Skin epidermis (tissue), 12 donors: ENCODE measurements around the gene AIMP1.
A peak's percentile ranks its signal among the peaks of the same experiment; 100 is the strongest.

ENCODE experiments used
- H3K27ac ChIP-seq, 21 experiments: fragments of 200-600 bp; sonication (generic) in 11 of 21; one replicate each; pipeline ENCODE4 v1.5.0; 2020; ENCODE audit warnings: mild to moderate bottlenecking in 3 of 21, inconsistent platforms in 2 of 21, moderate library complexity in 2 of 21
- H3K4me3 ChIP-seq, 7 experiments: fragments of 200-600 bp; sonication (generic) in 2 of 7; one replicate each; pipeline ENCODE4 v1.5.0; 2020; ENCODE audit warnings: inconsistent platforms in 2 of 7, mild to moderate bottlenecking in 2 of 7, moderate library complexity in 1 of 7

The AIMP1 gene

DNA sequence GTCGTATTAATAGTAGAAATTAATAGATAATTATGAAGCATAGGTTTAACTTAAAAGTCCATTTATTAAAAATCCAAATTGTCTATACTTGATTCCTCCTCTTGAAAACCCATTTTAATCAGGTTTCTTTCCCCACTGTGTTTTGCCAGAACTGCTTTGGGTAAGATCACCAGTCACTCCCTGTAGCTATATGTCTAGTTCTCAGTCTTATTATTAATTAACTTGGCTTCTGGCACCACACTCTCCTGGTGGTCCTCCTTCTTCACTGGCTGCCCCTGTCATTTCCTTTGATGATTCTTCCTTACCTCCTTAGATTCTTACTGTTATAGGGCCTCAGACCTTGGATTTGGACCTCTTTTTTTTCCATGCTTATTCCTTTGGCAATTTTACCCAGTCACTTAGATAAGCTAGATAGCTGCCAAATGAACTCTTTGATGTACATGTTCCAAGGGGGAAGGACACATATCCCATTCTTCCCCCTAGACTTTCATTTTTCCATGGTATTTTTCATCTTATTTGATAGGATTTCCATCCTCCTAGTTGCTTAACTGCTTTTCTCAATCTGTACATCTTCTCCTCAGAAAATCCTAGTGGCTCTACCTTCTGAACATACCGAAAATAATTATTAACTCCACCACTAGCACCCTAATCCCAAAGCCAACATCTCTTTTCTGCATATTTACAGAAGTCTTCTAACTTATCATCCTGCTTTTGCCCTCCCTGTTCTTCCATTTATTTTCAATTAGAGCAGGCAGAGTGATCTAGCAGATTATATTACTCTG, 27.7 kb downstream of the AIMP1 start:
- Histone ChIP-seq H3K4me3 (no peak overlapping the region), H3K27ac (no peak overlapping the region)

DNA sequence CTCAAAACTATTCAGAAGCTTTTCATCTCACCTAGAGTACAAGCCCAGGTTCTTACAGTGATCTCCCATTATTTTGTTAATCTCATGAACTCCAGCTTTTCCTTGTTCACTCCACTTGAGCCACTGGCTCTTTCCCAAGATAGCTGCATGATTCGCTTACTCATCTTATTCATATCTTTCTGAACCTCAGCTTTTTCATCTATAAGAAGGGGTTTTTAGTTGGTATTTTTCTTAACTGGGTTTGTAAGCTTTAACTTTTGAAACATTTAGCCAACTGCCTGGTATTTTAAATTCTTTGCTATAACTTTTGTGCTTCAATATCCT, 28.3 kb downstream of the AIMP1 start:
- no peak overlapping the region for H3K27ac ChIP-seq
- no peak overlapping the region for H3K4me3 ChIP-seq

DNA sequence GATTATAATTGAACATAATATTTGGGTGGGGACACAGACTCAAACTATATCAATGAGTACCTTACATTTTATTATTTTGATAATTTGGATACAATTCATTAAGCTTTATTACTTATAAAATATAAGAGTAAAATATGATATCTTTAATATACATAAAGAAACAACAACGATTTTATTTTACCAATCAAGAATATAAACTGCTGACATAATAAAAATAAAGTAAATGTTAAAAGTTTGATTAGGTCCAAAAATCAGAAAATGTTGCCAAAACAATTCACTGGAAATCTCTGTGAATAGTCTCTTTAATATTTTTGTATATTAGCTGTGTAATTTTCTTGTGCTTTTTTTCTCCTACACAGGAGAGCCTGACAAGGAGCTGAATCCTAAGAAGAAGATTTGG, 30.8 kb downstream of the AIMP1 start:
- Histone ChIP-seq H3K4me3 (no peak overlapping the region), H3K27ac (no peak overlapping the region)

DNA sequence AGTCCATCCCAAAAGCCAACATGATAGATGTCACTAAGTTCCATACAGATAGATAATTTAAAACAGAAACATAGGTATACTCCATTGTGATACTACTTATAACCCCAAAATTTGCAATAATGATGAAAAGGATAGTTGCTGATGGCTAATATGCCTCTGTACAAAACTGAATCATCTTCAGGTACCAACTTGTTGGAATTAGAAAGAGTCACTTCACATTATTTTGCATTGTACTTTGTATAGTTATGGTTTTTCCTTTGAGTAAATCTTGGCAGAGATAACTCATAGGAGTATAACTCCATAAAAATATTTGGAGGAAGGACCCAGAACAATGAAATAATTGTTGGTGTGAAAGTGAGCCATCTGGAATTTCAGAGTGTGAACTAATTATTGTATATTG, 34.7 kb downstream of the AIMP1 start:
- Histone ChIP-seq H3K4me3 (no peak overlapping the region), H3K27ac (no peak overlapping the region)

DNA sequence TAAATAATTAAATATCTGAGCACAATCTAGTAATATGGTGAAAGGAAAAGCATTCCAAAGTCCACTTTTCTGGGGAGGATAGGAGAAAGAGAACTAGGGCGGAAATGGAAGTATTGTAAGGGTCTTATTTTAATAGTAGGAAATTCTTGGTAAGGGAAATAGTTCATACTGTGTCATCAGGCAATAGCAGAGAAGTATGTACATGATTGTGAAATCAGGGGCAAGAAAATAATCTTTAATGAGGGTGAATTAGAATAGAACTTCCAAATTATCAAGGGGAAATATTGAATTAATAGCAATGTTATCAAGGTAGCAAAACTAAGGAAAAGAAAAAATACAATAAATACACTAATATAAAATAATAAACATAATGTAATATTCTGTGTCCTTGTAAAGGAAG, 37.4 kb downstream of the AIMP1 start:
- no peak overlapping the region for H3K27ac ChIP-seq
- no peak overlapping the region for H3K4me3 ChIP-seq

DNA sequence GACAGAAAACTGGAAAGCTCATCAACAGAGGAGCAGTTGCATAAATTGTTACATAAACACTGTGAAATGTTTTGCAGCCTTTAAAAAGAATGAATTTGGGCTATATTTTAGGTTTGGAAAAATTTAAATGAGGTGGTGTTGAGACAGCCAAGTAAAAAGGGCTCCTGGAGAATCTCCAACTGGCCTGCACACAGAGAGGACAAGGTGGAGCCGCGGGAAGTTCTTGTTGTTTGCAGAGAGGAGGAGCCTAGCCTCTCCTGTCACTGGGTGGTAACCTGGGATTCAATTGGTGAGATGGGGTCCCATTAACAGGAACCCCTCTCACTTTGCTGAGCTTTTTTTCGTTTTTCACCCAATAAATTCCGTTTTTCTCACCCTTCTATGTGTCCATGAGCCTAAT, 38.8 kb downstream of the AIMP1 start:
- Histone ChIP-seq H3K27ac (no peak overlapping the region), H3K4me3 (peak overlapping the region in 1 of 7 experiments; percentile 7)

DNA sequence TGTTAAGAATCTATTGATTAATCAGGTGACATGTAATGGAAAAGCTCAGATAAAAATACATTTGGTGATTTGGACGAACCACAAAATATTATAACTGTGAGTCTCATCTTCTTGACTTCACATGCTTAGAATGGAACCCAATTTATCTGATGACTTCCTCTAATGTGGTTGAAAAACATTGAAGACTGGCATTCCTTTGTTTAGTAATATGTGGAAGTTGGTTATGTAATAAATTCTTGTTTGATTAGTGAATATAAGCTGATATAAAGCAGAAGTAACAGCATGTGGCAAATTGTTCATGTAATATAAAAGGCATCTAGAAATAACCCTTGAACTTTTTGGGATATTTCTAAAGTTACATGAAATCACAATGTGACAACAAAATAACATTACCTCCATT, 42.5 kb downstream of the AIMP1 start:
- H3K27ac ChIP-seq: no peak overlapping the region
- no peak overlapping the region for H3K4me3 ChIP-seq

DNA sequence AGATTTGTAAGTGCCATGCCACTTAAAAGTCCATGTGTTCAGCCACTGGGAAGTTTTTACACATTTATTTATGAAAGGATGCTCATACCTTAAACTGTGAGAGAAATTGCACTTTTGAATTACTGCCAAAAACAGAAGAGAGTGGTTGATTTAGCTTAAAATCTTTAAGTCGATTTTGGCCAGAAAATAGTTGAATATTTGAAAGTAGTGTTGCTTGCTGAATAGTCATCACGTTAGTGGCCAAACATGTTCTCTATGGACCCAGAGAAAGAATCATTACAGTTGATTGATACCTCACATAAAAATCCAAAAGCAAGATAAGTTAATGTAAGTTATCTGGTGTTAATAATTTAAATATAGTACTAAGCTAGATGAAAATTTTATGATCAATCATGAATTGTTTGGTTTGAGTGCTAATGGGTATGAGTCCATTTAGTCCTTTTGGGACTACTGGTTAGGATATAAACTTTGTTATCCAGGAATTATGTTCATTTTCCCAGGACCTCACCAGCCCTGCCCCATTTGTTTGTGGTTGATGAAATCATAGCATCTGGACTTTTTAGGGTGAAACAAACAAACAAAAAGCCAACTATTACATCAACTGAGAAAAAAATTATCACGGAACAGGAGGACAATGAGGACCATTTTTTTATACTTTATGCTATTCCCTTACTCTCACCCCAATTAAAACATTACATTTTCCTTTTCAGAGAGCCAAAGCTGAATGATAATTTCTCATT, 45.9 kb downstream of the AIMP1 start:
- H3K27ac ChIP-seq: no peak overlapping the region
- no peak overlapping the region for H3K4me3 ChIP-seq

DNA sequence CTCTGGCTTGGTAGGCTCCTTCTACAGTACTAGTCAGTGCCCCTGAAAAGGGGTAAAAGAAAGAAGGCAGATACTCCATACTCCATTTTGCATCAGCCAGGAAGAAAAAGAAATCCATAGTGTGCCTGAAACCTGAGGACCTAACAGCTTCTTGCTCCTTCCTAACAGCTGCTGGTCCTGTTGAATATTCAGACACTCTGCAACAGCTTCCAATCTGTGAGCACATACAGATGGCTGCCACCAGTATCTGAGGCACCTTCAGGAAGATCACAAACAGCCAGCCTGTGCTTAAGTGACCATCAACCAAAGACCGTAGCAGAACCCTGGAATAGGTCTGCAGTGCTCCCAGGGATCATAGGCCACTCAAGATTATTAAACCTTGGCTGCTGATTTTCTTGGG, 47.9 kb downstream of the AIMP1 start:
- Histone ChIP-seq H3K27ac (no peak overlapping the region), H3K4me3 (no peak overlapping the region)

DNA sequence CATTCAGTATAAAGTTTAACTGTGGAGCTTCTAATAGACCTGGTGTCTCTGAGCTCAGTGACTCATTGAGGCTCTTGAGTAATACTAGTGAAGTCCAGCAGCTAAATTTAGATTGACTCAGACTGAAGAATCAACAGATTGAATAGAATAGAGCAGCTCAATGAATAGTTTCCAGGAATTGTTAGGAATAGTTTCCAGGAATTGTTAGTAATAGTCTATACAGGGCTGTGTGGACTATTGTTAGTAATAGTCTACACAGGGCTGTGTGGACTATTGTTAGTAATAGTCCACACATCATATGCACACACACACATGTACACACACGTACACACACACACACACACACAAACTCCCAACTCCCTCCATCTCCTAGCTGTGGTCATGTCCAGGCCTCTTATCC, 49.3 kb downstream of the AIMP1 start:
- H3K27ac ChIP-seq: peak overlapping the region in 4 of 21 experiments; percentile 23 to 56 (median 35)

DNA sequence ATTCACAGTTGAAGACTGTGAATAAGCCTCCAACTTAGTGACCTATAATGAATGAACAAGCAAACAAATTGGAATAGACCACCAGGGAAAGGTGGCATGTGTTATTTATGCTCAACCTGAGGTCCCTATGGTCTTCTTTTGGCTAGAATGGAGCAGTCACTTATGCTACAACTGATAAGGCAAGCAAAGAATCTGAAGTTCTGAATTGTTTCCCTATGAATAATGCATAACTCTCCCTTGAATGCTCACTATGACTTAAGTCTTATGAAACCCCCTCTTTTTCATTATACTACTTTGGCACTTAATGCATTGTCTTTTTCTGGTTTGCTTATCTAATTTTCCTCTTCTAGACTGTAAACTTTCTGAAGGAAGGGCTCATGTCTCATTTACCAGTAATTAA, 49.7 kb downstream of the AIMP1 start:
- peak overlapping the region in 5 of 21 experiments; percentile 23 to 56 (median 34) for H3K27ac ChIP-seq
- no peak overlapping the region for H3K4me3 ChIP-seq

More for the DNA sequence above, 49.3 kb downstream of the AIMP1 start:
- no peak overlapping the region for H3K4me3 ChIP-seq

DNA sequence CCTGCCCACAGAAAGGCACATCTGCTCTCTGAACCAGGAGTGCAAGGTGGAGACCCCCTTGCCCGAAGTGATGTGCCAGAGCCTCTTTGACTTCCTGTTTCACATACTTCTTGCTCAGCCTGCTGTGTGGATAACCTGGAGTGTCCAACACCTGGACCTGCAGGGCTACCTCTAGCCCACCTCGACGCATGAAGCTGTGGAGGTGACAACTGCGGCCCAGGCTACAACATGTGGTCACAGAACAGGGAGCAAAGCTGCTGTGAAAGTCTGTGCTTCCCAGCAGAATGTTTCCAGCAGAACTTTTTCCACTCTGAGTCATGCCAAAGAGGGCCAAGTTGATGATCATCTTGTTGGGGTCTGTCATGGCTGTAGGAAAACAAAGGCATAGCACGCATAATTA, 50.7 kb downstream of the AIMP1 start:
- H3K27ac ChIP-seq: no peak overlapping the region
- no peak overlapping the region for H3K4me3 ChIP-seq

DNA sequence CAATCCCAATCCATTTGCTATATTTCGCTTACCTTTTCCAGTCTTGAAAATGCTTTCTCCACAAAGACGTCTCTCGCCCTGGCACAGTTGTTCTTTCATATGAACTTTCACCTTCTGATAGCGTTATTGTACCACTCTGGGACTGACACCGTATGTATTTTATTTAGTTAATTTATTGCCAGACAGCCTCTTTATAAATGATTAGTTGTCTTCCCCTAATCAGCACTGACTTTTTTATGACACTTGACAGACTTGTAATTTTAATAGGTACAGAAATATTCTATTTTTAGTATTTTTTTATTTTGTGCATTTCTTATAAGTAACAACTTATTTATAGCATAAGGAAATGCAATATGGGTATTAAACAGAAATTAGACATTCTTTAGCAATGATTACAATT, 52.3 kb downstream of the AIMP1 start, which contains the start of gene GIMD1:
GIMD1 (minus strand) TSS at position 101 of the 400 bp plus-strand sequence. CDS start 1,343 bp downstream, outside the sequence.
- no peak within 1 kb of the TSS for H3K27ac ChIP-seq
- H3K4me3 ChIP-seq: no peak within 1 kb of the TSS

DNA sequence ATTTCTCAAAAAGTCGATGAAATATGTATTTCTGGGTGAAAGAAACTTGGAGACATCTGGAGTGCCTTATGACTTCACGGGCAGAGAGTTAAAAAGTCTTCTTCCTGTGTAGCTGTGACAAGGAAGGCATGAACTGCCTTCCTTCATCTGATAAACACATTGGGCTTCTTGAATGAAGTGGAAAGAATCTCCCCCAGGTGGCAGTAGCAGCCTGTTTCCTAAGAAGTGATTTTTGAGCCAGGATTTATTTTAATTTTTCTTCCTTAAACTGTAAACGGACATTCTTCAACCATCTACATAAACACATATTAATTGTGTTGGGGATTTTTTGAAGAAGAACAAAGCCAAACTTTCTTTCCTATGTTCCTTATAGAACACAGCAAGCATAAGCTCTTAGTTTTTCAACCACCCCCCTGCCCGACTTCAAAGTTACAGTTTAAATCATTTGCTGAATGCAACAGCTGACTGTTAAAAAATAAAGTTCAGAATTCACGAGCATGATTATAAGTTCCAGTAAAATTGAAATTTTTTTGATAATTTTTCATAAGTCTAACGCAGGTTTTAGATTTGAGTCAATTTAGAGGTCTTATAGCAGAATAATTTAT, 53.2 kb downstream of the AIMP1 start:
- H3K4me3 ChIP-seq: no peak overlapping the region

DNA sequence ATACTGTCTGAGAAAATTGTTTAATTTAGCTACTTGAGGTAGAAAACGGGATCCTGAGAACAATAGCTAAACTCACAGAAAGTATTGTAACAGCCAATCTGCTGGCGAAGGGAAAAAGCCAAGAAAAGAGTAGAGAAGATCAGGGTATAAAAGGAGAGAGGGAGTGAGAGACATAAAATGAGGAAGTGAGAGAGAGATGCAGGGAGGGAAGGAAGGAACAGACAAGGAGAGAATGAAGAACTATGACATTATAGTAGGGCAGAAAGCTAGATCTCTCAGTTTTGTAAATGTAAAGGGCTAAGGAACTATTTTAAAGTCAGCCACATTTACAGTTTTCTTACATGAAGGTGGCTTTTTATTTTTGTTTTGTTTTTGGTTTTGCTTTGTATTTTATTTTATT, 53.9 kb downstream of the AIMP1 start:
- Histone ChIP-seq H3K27ac (no peak overlapping the region), H3K4me3 (no peak overlapping the region)

More for the DNA sequence above, 53.2 kb downstream of the AIMP1 start:
- no peak overlapping the region for H3K27ac ChIP-seq

DNA sequence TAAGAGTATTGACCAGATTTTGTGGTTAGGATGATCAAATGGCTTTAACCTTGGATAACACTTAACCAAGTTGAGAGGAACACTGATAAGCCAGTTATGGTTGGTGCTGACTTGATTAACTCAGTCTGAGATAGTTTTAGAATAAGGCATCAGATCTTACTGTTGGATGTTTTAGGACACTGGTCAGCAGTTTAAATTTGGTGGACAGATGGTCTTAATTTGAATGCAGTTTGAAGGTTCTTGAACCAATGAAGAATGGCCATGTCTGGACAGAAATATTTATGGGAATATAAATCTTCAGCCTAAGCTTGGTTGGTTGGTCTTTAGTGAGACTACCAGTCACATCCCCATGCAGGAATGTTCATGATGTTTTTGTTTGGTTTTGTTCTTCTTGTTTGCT, 54.8 kb downstream of the AIMP1 start:
- Histone ChIP-seq H3K4me3 (no peak overlapping the region), H3K27ac (no peak overlapping the region)

DNA sequence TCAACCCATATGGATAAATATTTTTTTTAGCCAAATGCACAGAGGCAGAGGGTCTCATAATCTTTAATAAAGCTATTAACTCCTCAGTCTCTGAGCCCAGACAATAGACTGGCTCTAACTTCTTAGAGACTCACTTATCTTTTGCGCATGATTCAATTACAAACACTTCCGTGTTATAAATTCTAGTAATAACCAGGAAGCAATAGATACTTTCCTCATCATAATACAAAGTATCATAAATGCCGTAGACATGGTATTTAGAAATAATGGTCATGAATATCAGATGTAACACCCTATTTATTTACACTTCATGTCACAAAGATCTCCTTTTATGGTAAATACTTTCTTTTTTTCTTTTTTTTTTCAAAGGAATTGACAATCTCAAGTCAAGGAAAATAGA, 56.7 kb downstream of the AIMP1 start:
- no peak overlapping the region for H3K4me3 ChIP-seq
- no peak overlapping the region for H3K27ac ChIP-seq

DNA sequence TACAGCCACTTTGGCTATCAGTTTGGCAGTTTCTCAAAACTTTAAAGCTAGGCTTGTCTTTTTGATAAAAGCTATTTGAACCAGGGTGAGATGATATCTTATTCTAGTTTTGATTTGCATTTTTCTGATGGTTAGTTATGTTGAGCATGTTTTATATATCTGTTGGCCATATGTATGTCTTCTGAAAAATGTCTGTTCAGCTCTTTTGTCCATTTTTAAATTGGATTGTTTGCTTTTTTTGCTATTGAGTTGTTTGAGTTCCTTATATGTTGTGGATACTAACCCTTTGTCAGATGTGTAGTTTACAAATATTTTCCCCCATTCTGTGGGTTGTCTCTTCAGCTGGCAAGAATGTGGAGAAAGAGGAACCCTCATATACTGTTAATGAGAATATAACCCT, 63.8 kb downstream of the AIMP1 start:
- no peak overlapping the region for H3K27ac ChIP-seq

DNA sequence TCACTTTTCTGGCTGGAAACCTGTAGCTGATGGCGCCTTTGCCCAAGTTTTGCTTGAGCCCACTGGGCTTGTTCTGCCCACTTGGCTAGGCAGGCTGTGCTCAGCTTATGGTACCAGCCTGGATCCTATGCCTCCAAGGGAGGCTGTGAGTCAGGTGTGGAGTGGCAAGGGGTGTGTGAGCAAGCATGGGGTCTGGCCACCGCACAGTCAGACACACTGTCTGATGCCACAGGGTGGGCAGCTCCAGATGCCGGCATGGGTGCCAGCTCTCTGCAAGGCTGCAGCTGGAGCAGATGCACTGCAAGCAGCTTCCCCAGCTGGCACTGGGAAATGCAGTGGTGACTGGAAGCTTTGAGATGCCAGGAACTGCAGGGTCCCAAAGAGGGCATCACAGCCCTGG, 68.5 kb downstream of the AIMP1 start:
- no peak overlapping the region for H3K27ac ChIP-seq
- H3K4me3 ChIP-seq: no peak overlapping the region

More for the DNA sequence above, 63.8 kb downstream of the AIMP1 start:
- H3K4me3 ChIP-seq: no peak overlapping the region

DNA sequence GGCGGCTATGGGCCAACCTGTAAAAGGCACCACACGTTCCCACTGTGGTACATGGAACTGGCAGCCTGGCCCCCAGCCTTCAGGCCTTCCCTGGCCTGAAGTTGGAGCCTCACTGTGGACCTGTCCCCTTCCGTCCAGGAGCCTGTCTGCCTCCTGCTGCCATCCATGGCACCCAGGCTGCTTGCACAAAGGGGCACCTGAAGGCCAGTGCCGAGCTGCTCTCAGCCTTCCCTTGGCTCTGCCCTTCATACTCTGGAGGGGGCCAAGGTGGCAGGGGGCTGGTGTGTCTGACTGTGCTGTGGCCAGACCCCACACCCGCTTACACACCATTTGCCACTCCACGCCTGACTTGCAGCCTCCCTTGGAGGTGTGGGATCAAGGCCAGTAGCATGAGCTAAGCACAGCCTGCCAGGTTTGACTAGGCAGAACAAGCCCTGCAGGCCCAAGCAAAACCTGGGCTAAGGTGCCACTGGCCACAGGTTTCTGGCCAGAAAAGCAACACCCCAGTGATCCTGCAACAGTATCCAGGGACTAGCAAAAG, 69.6 kb downstream of the AIMP1 start:
- Histone ChIP-seq H3K27ac (no peak overlapping the region), H3K4me3 (no peak overlapping the region)

DNA sequence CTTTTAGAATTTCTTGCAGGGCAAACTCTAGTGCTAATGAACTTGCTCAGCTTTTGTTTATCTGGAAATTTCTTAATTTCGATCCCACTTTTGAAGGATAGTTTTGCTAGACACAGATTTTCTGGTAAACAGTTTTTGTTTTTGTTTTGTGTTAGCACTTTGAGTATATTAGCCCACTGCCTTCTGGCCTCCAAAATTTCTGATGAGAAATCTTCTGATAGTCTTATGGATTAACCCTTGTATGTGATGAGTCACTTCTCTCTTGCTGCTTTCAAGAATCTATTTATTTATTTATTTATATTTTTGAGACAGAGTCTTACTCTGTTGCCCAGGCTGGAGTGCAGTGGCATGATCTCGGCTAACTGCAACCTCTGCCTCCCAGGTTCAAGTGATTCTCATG, 79.2 kb downstream of the AIMP1 start:
- Histone ChIP-seq H3K4me3 (no peak overlapping the region), H3K27ac (no peak overlapping the region)
